ENCODE results near the gene FOXA3. TPM values are rescaled to one million over a fixed set of nuclear protein-coding genes. Genes with fewer than 3 reads are reported as not detected.

FOXA3 gene
- total RNA-seq, 4 donors from 2014 or later = not detected

DNA sequence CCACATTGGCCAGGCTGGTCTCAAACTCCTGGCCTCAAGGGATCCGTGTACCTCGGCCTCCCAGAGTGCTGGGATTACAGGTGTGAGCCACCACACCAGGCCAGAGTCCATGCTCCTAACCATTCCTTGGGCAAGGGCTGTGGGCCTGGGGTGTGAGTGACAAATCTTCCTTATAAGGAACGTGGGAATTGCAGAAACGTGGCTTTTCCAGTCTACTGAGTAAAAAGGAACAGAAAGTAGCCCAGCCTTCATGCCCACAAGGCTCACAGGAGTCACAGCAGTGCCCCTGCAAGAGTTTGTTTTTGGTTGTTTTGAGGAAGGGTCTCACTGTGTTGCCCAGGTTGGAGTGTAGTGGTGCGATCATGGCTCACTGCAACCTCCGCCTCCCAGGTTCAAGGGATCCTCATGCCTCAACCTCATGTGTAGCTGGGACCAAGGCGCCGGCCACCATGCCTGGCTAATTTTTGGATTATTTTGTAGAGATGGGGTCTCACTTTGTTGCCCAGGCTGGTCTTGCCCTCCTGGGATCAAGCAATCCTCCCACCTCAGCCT lies 33.2 kb downstream of the FOXA3 start:
- no peak overlapping the region for H3K4me3 ChIP-seq
- H3K9me3 ChIP-seq = no peaks in the 10 kb centered on the region
- peaks cover 0 to 61% (median 0%) of the 10 kb centered on the region in 3 donors for H3K36me3 ChIP-seq
- WGBS, 2 donors = 89 to 95% methylated on average over 8 of the region's 8 CpGs
- no peak overlapping the region for H3K27ac ChIP-seq
- H3K4me1 ChIP-seq = peaks cover 0 to 20% (median 11%) of the 10 kb centered on the region in 4 donors
- TF ChIP-seq, protein P1, sequence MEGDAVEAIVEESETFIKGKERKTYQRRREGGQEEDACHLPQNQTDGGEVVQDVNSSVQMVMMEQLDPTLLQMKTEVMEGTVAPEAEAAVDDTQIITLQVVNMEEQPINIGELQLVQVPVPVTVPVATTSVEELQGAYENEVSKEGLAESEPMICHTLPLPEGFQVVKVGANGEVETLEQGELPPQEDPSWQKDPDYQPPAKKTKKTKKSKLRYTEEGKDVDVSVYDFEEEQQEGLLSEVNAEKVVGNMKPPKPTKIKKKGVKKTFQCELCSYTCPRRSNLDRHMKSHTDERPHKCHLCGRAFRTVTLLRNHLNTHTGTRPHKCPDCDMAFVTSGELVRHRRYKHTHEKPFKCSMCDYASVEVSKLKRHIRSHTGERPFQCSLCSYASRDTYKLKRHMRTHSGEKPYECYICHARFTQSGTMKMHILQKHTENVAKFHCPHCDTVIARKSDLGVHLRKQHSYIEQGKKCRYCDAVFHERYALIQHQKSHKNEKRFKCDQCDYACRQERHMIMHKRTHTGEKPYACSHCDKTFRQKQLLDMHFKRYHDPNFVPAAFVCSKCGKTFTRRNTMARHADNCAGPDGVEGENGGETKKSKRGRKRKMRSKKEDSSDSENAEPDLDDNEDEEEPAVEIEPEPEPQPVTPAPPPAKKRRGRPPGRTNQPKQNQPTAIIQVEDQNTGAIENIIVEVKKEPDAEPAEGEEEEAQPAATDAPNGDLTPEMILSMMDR (IDR thresholded peaks at IDR 0.05) = no peak
- TF ChIP-seq EP300 (IDR thresholded peaks at IDR 0.05) (no peak), POLR2A (IDR thresholded peaks at IDR 0.05) (no peak)
- no peaks in the 10 kb centered on the region for H3K27me3 ChIP-seq
- no peak for DNase-seq (ENCODE audit: low spot score in 2 of 2)

DNA sequence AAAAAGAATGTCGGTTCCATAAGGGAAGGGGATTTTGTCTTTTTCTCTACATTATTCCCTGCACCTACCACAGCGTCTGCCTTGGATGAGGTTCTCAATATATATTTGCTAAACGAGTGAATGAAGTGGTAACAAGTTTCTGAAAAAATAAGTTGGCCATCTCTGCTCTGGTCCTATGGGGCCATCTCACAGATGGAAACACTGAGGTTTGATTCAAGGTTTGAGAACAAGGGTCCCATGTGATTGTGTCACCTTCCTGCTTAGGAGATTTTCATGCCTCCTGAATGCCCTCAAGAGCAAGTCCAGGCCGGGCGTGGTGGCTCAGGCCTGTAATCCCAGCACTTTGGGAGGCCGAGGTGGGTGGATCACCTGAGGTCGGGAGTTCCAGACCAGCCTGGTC lies 35.1 kb downstream of the FOXA3 start:
- Histone ChIP-seq H3K4me1 (peaks cover 0 to 27% (median 11%) of the 10 kb centered on the region in 4 donors), H3K4me3 (no peak overlapping the region), H3K9me3 (no peaks in the 10 kb centered on the region), H3K36me3 (peaks cover 0 to 53% (median 0%) of the 10 kb centered on the region in 3 donors), H3K27me3 (no peaks in the 10 kb centered on the region), H3K27ac (no peak overlapping the region)
- WGBS, 2 donors = 94% methylated on average over 7 of the region's 7 CpGs
- TF ChIP-seq EP300 (IDR thresholded peaks at IDR 0.05) (no peak), POLR2A (IDR thresholded peaks at IDR 0.05) (no peak)
- TF ChIP-seq, protein P1 (IDR thresholded peaks at IDR 0.05) = no peak
- DNase-seq (ENCODE audit: low spot score in 2 of 2) = no peak

DNA sequence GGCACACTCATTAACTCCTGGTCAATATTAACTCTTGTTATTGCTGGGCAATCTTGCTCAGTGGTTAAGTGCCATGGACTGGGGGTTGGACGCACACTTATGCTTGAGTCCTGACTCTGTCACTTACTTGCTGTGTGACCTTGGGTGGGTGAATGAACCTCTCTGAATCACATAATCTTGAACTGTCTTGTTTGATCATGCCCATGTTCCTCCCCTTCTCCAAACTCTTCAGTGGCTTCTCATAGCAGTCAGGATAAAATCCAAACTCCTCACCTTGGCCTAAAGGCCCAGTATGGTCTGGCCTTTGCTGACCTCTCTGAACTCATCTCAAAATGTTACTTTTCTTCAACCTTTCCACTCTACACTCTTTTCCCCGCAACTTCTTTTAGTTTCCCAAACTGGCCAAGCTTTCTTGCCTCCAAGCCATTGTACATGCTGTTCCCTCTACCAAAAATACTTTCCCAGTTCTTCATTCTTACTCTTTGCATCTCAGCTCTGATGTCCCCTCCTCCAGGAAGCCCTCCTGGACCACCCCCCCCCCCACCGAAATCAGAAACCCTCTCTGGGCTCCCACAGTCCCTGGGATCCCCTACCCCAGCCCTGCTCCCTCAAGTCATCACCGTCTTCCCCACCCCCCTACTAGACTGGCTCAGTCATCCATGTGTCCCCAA lies 35.9 kb downstream of the FOXA3 start:
- 94 to 95% methylated on average over 4 of the region's 4 CpGs for WGBS, 2 donors
- TF ChIP-seq, protein P1 (IDR thresholded peaks at IDR 0.05) = no peak
- TF ChIP-seq POLR2A (IDR thresholded peaks at IDR 0.05) = no peak
- TF ChIP-seq EP300 (IDR thresholded peaks at IDR 0.05) = no peak
- Histone ChIP-seq H3K27ac (no peak overlapping the region), H3K36me3 (peaks cover 0 to 48% (median 0%) of the 10 kb centered on the region in 3 donors), H3K4me3 (no peak overlapping the region), H3K9me3 (no peaks in the 10 kb centered on the region), H3K27me3 (no peaks in the 10 kb centered on the region), H3K4me1 (peaks cover 0 to 27% (median 11%) of the 10 kb centered on the region in 4 donors)
- DNase-seq (ENCODE audit: low spot score in 2 of 2) = no peak

DNA sequence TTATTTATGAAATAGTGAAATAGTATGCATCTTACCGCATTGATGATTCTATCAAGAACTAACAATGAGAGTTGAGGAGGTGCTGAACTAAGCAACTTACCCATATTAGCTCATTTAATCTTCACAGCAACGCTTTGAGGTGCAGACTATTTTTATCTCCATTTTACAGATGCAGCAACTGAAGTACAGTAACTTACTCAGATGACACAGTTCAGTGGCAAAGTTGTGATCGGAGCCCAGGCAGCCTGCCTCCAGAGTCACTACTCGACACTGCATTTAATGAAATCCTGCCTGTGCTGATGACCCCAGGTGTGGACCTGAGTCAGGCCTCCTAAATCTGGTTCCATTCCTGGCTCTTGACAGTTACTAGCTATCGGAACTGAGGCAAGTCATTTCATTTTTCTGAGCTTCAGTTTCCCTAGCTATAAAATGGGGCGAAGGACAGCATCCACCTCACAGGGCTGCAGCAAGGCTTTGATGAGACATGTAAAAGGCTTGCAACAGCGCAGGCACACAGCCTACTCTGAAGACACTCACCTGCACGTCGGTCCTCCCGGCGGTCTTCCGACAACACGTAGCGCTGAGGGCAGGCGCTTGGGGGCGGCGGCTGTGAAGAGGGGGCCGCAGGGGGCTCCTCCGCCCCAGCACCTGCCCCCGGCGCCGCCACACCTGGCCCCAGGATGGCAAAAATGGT lies 36.8 kb downstream of the FOXA3 start:
- Histone ChIP-seq H3K4me1 (peaks cover 0 to 27% (median 11%) of the 10 kb centered on the region in 4 donors), H3K27me3 (no peaks in the 10 kb centered on the region), H3K27ac (peak overlapping the region in 2 of 4 donors; percentile 81 to 88), H3K4me3 (peak overlapping the region; percentile 62 to 77 (median 71)), H3K36me3 (peaks cover 0 to 39% (median 0%) of the 10 kb centered on the region in 3 donors), H3K9me3 (no peaks in the 10 kb centered on the region)
- 69 to 87% methylated on average over 9 to 21 of the region's 22 CpGs for WGBS, 2 donors
- DNase-seq (ENCODE audit: low spot score in 2 of 2) = no peak
- no peak for TF ChIP-seq POLR2A (IDR thresholded peaks at IDR 0.05)
- TF ChIP-seq, protein P1 (IDR thresholded peaks at IDR 0.05) = no peak
- TF ChIP-seq EP300 (IDR thresholded peaks at IDR 0.05) = no peak
